NCI-H1930 (cell line): ENCODE measurements around the gene POLR2M.

Source experiments
- DNase-seq, 2 experiments: peaks; one replicate each; lab custom pipeline; 2025; lab: John Stamatoyannopoulos, UW

POLR2M gene

GRCh38 chr15:57692709-57693108, 13.8 kb upstream of the POLR2M start:
- DNase-seq = no peak

GRCh38 chr15:57694279-57694678, 12.2 kb upstream of the POLR2M start:
- no peak for DNase-seq

GRCh38 chr15:57696146-57696545, 10.4 kb upstream of the POLR2M start:
- DNase-seq = peak; percentile 15

GRCh38 chr15:57697588-57697987, 8.9 kb upstream of the POLR2M start:
- no peak for DNase-seq

- DNase-seq = no peak
Measured at GRCh38 chr15:57698243-57698642, 8.3 kb upstream of the POLR2M start.

- DNase-seq = no peak
Measured at GRCh38 chr15:57698991-57699390, 7.5 kb upstream of the POLR2M start.

GRCh38 chr15:57703387-57703786, 3.1 kb upstream of the POLR2M start:
- DNase-seq = no peak

- DNase-seq = no peak
Measured at GRCh38 chr15:57704441-57704840, 2.1 kb upstream of the POLR2M start.

- no peak for DNase-seq
Measured at GRCh38 chr15:57705746-57706404, 639 bp upstream of the POLR2M start.

GRCh38 chr15:57708047-57708446, 1.5 kb downstream of the POLR2M start:
- DNase-seq = no peak

- no peak for DNase-seq
Measured at GRCh38 chr15:57718309-57718708, 11.8 kb downstream of the POLR2M start.

GRCh38 chr15:57720867-57721266, 14.4 kb downstream of the POLR2M start:
- DNase-seq = no peak

GRCh38 chr15:57726411-57726810, 19.9 kb downstream of the POLR2M start:
- DNase-seq = no peak

GRCh38 chr15:57727031-57727430, 20.5 kb downstream of the POLR2M start:
- DNase-seq = no peak

GRCh38 chr15:57728436-57728835, 21.9 kb downstream of the POLR2M start:
- no peak for DNase-seq

GRCh38 chr15:57730876-57731275, 24.4 kb downstream of the POLR2M start:
- DNase-seq = no peak

GRCh38 chr15:57731530-57732103, 25.1 kb downstream of the POLR2M start:
- DNase-seq = no peak

GRCh38 chr15:57732526-57733331, 26.2 kb downstream of the POLR2M start:
- peak in 1 of 2 experiments; percentile 47 for DNase-seq

GRCh38 chr15:57734860-57735259, 28.3 kb downstream of the POLR2M start:
- no peak for DNase-seq

GRCh38 chr15:57735431-57735830, 28.9 kb downstream of the POLR2M start:
- DNase-seq = no peak

GRCh38 chr15:57735891-57736290, 29.4 kb downstream of the POLR2M start:
- no peak for DNase-seq

GRCh38 chr15:57736591-57736990, 30.1 kb downstream of the POLR2M start:
- no peak for DNase-seq

GRCh38 chr15:57738734-57739237, 32.3 kb downstream of the POLR2M start:
- DNase-seq = no peak
